Activated T-cell treated with anti-CD3 and anti-CD28 coated beads, Interleukin-2, amount 50 U/mL, for 4 hours (primary cell): ENCODE measurements around the gene TIMM17B. TPM values are rescaled to one million over a fixed set of nuclear protein-coding genes. Genes with fewer than 3 reads are reported as not detected.
A peak's percentile ranks its signal among the peaks of the same experiment; 100 is the strongest.
"Not testable (repeated sequence)": the region's sequence is repeated elsewhere in the genome, so short reads cannot be mapped to it uniquely, and the experiment has no call there.

Source experiments
- ATAC-seq, 2 donors: fragments of 200-7000 bp; cut with Tn5 transposase; one replicate each; pipeline ENCODE4 v1.10.0; 2021
- DNase-seq: peaks from one replicate; pipeline ENCODE4 v3.0.0-alpha.2; 2020
- H3K27me3 Mint-ChIP-seq: one replicate; pipeline ENCODE4 v1.8.0; 2021; ENCODE audit warnings: low read depth, mixed read lengths
- H3K36me3 Mint-ChIP-seq: one replicate; pipeline ENCODE4 v1.8.0; 2022; ENCODE audit warnings: mixed read lengths; ENCODE audit not compliant: insufficient read depth
- H3K4me1 Mint-ChIP-seq: one replicate; pipeline ENCODE4 v1.8.0; 2021; ENCODE audit warnings: low read depth, mixed read lengths
- H3K4me3 Mint-ChIP-seq: one replicate; pipeline ENCODE4 v1.8.0; 2021; ENCODE audit warnings: mild to moderate bottlenecking, moderate library complexity, mixed read lengths
- H3K9me3 Mint-ChIP-seq: one replicate; pipeline ENCODE4 v1.8.0; 2021; ENCODE audit warnings: mixed read lengths
- total RNA-seq, 3 donors: library from RNA; stranded (reverse); gene quantifications; one replicate each; pipeline ENCODE4 v1.2.1, GENCODE V29; 2021

TIMM17B gene
- total RNA-seq, 3 donors from 2014 or later: 92.7 to 107 (median 102) TPM

DNA sequence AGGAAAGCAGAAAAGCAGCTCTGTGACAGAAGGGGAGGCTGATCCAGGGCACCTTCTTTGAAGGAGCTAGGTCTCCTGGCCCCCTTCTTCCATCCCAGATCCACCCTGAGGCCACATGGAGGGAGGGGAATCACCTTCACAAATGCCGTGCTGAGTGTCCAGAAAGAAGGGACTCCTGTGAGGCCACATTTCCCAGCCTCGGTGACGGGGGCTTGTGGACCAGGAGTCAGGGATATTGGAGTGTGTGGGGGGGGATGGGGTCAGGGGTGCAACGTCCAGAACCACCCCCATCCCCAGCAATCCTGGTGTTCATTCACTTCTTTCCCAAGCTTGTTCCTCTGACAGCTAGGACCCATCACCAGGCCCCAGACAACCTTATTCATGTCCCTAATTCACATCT lies 4.7 kb downstream of the TIMM17B start:
- H3K9me3 Mint-ChIP-seq: no peaks in the 10 kb centered on the region
- peaks cover 1% of the 10 kb centered on the region for H3K36me3 Mint-ChIP-seq
- ATAC-seq: no peak
- peaks cover 28% of the 10 kb centered on the region for H3K4me1 Mint-ChIP-seq
- H3K27me3 Mint-ChIP-seq: no peaks in the 10 kb centered on the region
- DNase-seq: no peak
- H3K4me3 Mint-ChIP-seq: no peak overlapping the region

DNA sequence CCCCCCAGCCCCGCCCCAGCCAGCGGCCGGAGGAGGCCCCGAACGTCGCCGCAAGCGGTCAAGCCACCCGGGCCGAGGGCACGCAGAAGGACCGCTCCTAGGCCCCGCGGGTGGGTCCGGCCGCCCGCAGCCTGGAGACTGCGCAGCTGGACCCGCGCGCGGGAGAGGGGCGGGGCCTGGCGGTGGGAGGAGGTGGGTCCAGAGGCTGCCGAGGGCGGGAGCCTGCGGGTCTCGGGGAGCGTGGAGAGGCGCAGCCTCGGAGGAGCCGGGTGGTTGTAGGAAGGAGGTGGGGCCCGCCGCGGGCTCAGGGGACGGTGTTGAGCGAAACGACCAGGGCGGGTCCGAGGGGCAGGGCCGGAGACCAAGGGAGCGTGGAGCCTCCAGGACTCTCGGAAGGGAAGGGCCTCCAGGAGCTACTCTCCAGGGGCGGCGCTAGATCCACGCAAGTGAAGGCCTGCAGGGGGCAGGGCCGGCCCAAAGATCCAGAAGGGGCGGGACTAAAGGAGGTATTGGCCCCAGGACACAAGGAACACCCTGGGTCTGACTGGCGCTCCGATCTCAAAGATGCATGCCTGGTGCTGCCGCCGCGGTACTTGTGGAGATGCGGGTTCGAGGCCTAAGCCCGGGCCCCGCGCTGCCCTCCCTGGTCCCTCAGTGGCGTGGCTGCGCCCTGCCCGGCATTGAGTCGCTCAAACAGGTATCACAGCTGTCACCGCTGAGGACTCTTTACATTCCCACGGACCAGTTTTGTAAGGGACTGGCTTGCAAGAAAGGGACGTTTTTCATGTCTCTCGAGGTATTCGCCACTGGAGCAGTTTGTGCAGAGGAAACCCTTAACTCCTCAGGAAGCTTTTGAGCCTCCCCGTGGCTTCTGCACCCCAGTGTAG lies 5.9 kb downstream of the TIMM17B start:
- Mint-ChIP-seq H3K27me3 (no peaks in the 10 kb centered on the region), H3K9me3 (no peaks in the 10 kb centered on the region), H3K4me1 (peaks cover 24% of the 10 kb centered on the region), H3K36me3 (peaks cover 1% of the 10 kb centered on the region), H3K4me3 (peak overlapping the region; percentile 88)
- ATAC-seq: peak; percentile 90 to 92
- DNase-seq: peak; percentile 59

DNA sequence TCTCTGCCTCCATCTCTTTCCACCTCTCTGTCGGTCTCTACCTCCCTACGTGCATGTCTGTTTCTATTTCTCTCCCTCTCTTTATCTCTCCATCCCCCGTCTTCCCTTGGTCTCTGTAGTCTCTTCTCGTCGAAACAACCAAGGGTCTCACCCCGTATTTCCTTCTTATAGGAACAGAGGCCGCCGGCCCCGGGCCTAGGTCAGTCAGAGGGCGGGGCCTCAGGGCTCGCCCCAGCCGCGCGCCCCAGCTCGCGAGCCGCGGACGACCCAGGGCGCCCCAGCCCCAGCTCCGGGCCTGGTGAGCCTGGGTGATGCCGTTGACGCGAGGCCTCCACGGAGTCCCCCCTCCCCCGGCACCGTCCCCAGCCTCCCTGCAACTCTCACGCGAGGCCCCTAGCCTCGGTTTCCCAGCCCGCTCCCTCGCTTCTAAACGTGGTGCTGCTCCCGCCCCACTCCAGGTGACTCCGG lies 6.6 kb downstream of the TIMM17B start:
- no peaks in the 10 kb centered on the region for H3K27me3 Mint-ChIP-seq
- DNase-seq (no peak), ATAC-seq (peak; percentile 47 to 48)
- H3K4me3 Mint-ChIP-seq: peak overlapping the region; percentile 88
- H3K4me1 Mint-ChIP-seq: peaks cover 19% of the 10 kb centered on the region
- peaks cover 1% of the 10 kb centered on the region for H3K36me3 Mint-ChIP-seq
- no peaks in the 10 kb centered on the region for H3K9me3 Mint-ChIP-seq

DNA sequence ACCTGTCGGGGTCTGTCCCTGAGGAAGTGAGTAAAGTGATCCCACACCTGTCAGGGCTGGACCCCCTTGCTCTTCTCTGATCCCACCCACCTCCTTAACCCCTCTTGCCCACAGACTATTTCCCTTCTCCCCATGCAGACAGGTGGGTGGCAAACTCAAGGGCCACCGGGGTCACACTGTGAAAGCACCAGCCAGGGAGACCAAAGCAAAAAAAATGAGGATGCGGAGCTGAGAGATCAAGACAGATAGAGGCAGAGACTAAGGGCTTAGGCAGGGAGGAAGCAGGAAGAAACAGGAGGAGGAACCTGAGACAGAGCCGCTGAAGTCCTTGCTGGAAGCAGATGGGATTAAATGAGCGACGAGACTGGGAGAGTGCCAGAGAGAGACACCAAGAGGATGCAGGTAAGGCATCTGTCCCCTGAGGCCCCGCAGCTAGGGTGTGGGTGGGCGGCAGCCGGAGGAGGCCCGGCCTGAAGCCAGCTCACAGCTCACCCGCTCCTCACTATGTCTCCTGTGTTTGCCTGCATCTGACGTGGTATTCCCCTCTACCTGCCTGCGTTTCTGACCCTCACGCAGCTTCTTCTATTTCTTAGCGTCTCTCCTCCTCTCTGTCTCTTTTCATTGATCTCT lies 7.2 kb downstream of the TIMM17B start:
- no peaks in the 10 kb centered on the region for H3K9me3 Mint-ChIP-seq
- peaks cover 1% of the 10 kb centered on the region for H3K36me3 Mint-ChIP-seq
- ATAC-seq: peak; percentile 12 to 14
- peak overlapping the region; percentile 88 for H3K4me3 Mint-ChIP-seq
- H3K4me1 Mint-ChIP-seq: peaks cover 19% of the 10 kb centered on the region
- no peak for DNase-seq
- H3K27me3 Mint-ChIP-seq: no peaks in the 10 kb centered on the region

DNA sequence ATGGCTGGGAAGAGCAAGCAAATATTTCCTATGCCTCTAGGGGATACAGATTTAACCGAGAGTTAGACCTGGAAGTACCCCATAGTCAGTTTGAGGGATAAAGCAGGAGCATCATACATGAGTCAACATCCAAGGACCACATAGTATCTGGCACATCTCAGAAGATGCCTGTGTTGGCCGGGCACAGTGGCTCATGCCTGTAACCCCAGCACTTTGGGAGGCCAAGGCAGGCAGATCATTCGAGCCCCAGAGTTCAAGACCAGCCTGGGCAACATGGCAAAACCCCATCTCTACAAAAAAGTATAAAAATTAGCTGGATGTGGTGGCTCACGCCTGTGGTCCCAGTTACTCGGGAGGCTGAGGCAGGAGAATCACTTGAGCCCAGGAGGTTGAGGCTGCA lies 11.0 kb downstream of the TIMM17B start:
- H3K4me1 Mint-ChIP-seq, DNase-seq, H3K4me3 Mint-ChIP-seq, ATAC-seq, H3K36me3 Mint-ChIP-seq, H3K9me3 Mint-ChIP-seq, H3K27me3 Mint-ChIP-seq: not testable (repeated sequence)

DNA sequence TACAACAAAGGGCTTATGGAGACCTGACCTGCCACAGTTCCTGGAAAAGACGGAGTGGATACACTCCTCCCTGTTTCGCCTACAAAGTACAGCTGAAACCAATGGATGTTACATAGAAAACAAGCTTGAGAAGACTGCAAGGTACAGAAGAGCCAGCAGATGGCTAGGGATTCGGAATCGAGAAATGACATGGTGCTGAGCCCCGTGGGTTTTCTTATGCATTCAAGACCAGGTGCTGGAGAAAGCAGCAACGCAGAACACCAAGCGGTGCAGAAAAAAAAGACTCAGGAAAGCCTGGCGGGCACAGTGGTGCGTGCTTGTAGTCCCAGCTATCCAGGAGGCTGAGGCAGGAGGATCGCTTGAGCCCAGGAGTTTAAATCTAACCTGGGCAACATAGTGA lies 13.8 kb downstream of the TIMM17B start:
- Mint-ChIP-seq H3K4me3 (no peak overlapping the region), H3K27me3 (no peaks in the 10 kb centered on the region), H3K36me3 (no peaks in the 10 kb centered on the region), H3K9me3 (no peaks in the 10 kb centered on the region), H3K4me1 (peaks cover 2% of the 10 kb centered on the region)
- DNase-seq: no peak
- ATAC-seq: no peak

DNA sequence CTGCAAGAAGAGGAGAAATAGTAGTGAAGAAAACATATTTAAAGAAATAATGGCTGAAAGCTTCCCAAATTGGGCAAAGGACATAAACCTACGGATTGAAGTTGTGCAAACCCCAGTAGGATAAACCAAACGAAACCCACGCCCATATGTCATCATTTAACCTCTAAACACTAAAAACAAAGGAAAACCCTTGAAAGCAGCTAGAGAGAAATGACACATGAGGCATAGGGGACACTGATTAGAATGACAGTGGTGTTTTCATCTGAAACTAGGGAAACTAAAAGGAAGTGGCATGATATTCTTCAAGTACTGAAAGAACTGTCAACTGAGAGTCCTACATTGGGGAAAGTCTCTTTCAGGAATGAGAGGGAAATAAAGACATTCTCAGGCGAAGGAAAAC lies 20.6 kb downstream of the TIMM17B start:
- H3K4me3 Mint-ChIP-seq, H3K36me3 Mint-ChIP-seq, H3K4me1 Mint-ChIP-seq, H3K9me3 Mint-ChIP-seq, DNase-seq, H3K27me3 Mint-ChIP-seq, ATAC-seq: not testable (repeated sequence)

DNA sequence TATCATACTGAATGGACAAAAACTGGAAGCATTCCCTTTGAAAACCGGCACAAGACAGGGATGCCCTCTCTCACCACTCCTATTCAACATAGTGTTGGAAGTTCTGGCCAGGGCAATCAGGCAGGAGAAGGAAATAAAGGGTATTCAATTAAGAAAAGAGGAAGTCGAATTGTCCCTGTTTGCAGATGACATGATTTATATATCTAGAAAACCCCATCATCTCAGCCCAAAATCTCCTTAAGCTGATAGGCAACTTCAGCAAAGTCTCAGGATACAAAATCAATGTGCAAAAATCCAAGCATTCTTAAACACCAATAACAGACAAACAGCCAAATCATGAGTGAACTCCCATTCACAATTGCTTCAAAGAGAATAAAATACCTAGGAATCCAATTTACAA lies 25.6 kb downstream of the TIMM17B start:
- not testable (repeated sequence) for H3K27me3 Mint-ChIP-seq, H3K36me3 Mint-ChIP-seq, DNase-seq, H3K9me3 Mint-ChIP-seq, ATAC-seq, H3K4me1 Mint-ChIP-seq, H3K4me3 Mint-ChIP-seq

DNA sequence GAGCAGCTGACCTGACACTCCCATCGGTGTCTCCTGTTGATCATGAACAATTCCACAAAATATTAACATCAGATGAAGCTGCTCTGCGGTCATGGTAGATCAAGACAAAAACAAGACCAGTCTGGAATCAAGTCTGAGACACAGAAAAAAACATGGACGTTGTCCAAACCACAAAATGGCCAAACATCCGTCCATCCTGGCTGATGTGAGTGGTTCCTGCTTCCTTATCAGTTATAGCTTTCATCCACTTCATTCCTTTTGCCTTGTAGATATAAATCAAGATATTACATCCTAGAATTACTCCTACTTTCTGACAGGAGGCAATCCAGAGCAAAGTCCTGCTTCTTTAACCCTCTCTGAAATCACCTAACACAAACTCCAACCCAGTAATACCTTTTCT lies 33.4 kb downstream of the TIMM17B start:
- Mint-ChIP-seq H3K36me3 (no peaks in the 10 kb centered on the region), H3K4me1 (no peaks in the 10 kb centered on the region), H3K4me3 (no peak overlapping the region), H3K9me3 (no peaks in the 10 kb centered on the region), H3K27me3 (peaks cover 3% of the 10 kb centered on the region)
- no peak for ATAC-seq
- DNase-seq: no peak

DNA sequence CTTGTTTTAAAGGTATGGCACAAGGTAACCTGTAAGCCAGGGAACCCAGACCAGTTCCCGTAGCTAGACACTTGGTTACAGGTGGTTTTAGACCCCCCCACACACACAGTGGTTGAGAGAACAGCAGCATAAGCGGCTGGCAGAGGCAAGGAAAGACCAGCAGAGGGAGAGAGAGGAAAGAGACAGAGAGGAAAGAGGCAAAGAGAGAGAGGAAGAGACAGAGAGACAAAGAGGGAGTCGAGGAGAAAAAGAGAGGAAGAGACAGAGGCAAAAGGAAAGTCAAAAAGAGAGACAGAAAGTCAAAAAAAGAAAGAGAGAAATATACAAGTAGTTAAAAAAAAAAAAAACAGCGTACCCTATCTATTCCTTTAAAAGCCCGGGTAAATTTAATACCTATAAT lies 42.7 kb downstream of the TIMM17B start:
- H3K4me1 Mint-ChIP-seq: peaks cover 3% of the 10 kb centered on the region
- H3K4me3 Mint-ChIP-seq: no peak overlapping the region
- no peaks in the 10 kb centered on the region for H3K9me3 Mint-ChIP-seq
- DNase-seq: no peak
- no peak for ATAC-seq
- no peaks in the 10 kb centered on the region for H3K36me3 Mint-ChIP-seq
- peaks cover 8% of the 10 kb centered on the region for H3K27me3 Mint-ChIP-seq

DNA sequence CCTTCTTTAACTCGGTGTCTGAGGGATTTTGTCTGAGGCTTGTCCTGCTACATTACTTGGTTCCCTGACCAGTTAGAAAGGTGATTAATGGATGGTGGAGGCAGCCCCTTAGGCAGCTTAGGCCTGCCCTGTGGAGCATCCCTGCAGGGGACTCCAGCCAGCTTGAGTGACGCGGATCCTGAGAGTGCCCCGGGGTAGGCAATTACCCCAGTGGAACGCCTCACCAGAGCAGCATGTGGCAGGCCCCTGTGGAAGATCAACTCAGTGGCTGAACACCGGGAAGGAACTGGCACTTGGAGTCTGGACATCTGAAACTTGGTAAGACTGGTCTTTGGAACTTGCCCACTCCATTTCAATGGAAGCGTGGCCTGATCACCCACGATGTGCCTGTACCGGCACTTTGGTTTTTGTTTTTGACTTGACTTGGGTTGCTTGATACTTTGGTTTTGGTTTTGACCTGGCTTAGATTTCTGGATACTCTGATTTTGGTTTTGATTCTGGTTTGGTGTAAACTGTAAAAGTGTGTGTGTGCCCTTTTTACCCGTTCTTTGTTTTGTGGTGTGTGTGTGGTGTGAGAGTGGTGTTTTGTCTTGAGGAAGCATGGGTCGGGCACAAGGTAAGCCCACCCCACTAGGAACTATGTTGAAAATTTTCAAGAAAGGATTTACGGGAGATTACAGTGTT lies 43.3 kb downstream of the TIMM17B start:
- ATAC-seq, DNase-seq, H3K9me3 Mint-ChIP-seq, H3K36me3 Mint-ChIP-seq, H3K4me3 Mint-ChIP-seq, H3K27me3 Mint-ChIP-seq, H3K4me1 Mint-ChIP-seq: not testable (repeated sequence)

DNA sequence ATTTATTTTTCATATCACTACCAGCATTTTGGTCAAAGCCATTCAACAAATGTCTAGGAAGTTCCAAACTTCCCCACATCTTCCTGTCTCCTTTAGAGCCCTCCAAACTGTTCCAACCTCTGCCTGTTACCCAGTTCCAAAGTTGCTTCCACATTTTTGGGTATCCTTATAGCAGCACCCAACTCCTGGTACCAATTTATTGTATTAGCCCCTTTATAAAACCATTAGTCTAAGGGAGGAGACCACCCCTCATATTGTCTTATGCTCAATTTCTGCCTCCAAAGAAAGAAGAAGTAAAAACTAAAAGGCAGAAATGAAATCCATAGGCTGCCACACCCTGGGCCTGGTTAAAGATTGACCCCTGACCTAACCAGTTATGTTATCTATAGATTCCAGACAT lies 44.1 kb downstream of the TIMM17B start:
- not testable (repeated sequence) for DNase-seq, H3K36me3 Mint-ChIP-seq, ATAC-seq, H3K9me3 Mint-ChIP-seq, H3K4me3 Mint-ChIP-seq, H3K27me3 Mint-ChIP-seq, H3K4me1 Mint-ChIP-seq

DNA sequence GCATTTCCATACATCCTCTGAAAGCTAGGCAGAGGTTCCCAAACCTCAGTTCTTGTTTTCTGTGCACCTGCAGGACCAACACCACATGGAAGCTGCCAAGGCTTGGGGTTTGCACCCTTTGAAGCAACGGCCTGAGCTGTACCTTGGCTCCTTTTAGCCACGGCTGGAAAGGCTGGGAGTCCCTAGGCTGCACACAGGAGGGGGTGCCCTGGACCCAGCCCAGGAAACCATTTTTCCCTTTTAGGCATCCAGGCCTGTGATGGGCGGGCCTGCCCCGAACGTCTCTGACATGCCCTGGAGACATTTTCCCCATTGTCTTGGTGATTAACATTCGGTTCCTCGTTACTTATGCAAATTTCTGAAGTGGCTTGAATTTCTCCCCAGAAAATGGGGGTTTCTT lies 44.7 kb downstream of the TIMM17B start:
- H3K36me3 Mint-ChIP-seq: no peaks in the 10 kb centered on the region
- H3K4me1 Mint-ChIP-seq: peaks cover 9% of the 10 kb centered on the region
- peaks cover 8% of the 10 kb centered on the region for H3K27me3 Mint-ChIP-seq
- DNase-seq (no peak), ATAC-seq (no peak)
- H3K9me3 Mint-ChIP-seq: no peaks in the 10 kb centered on the region
- H3K4me3 Mint-ChIP-seq: no peak overlapping the region

DNA sequence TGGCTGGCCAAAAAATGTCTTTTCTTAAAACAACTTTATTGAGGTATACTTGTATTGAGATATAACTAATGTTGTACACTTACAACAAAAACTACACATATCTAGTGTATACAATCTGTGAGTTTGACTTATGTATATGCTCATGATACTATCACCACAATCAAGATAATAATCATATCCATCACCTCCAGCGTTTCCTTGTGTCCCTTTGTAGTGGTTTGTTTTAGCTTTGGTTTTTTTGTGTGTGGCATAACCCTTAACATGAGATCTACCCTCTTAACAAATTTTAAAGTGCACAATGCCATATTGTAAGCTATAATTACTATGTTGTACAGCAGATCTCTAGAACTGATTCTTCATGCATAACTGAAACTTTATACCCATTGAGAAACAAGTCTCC lies 48.7 kb downstream of the TIMM17B start:
- Mint-ChIP-seq H3K27me3 (peaks cover 3% of the 10 kb centered on the region), H3K4me3 (no peak overlapping the region), H3K36me3 (no peaks in the 10 kb centered on the region), H3K9me3 (no peaks in the 10 kb centered on the region), H3K4me1 (peaks cover 6% of the 10 kb centered on the region)
- DNase-seq: no peak
- ATAC-seq: no peak
